BJ (cell line): ENCODE data around the gene SULT1E1. TPM values are rescaled to one million over a fixed set of nuclear protein-coding genes. Genes with fewer than 3 reads are reported as not detected.

ENCODE experiments used
- CTCF ChIA-PET: fragments of 350-600 bp; formaldehyde crosslinking; extraction: SDS; loops from one replicate; lab custom pipeline; 2021; ENCODE audit warnings: antibody characterized with exemption, inconsistent platforms; lab: Yijun Ruan, JAX
- POLR2A ChIA-PET: fragments of 300-600 bp; sonication (Branson Sonifier 250); formaldehyde crosslinking; extraction: SDS; loops from one replicate; lab custom pipeline; 2021; ENCODE audit warnings: antibody characterized with exemption; lab: Charles Lee
- DNase-seq: peaks from one replicate; pipeline ENCODE4 v3.0.0-alpha.2; 2011; ENCODE audit warnings: low read depth
- H3K27me3 ChIP-seq: 2 replicates; pipeline ENCODE4 v1.6.0; 2011; ENCODE audit warnings: low read length; ENCODE audit not compliant: control insufficient read depth, insufficient read depth
- H3K36me3 ChIP-seq: 2 replicates; pipeline ENCODE4 v1.5.1; 2011; ENCODE audit warnings: low read length; ENCODE audit not compliant: control insufficient read depth, insufficient read depth
- H3K4me3 ChIP-seq: 2 replicates; pipeline ENCODE4 v1.5.1; 2011; ENCODE audit warnings: low read depth, mild to moderate bottlenecking, control low read depth, low read length
- CTCF ChIP-seq: IDR thresholded peaks from 2 replicates; pipeline ENCODE4 v1.5.1; 2011; ENCODE audit warnings: low read depth, mild to moderate bottlenecking, control low read depth, inconsistent platforms, low read length, moderate library complexity; ENCODE audit not compliant: insufficient read depth
- polyA plus RNA-seq: library from polyadenylated mRNA; depleted of rRNA; stranded (reverse); fragments of >200 nt; gene quantifications from 2 replicates; pipeline ENCODE4 v1.2.3, GENCODE V29; 2011

SULT1E1 gene
- polyA plus RNA-seq, 1 experiment = not detected

GRCh38 chr4:69823481-69824186 is 36.3 kb downstream of the SULT1E1 start:
- POLR2A ChIA-PET = no interaction called here
- no peak overlapping the region for H3K4me3 ChIP-seq
- H3K27me3 ChIP-seq = no peaks in the 10 kb centered on the region
- CTCF ChIA-PET = no interaction called here
- no peaks in the 10 kb centered on the region for H3K36me3 ChIP-seq
- no peak for DNase-seq
- TF ChIP-seq CTCF = peak; percentile 39

- Histone ChIP-seq H3K36me3 (no peaks in the 10 kb centered on the region), H3K4me3 (no peak overlapping the region), H3K27me3 (no peaks in the 10 kb centered on the region)
- ChIA-PET CTCF (no interaction called here), POLR2A (no interaction called here)
- no peak for DNase-seq
- TF ChIP-seq CTCF = no peak
Measured at GRCh38 chr4:69823048-69823447, 36.9 kb downstream of the SULT1E1 start.

GRCh38 chr4:69822198-69822597 is 37.7 kb downstream of the SULT1E1 start:
- Histone ChIP-seq H3K27me3 (no peaks in the 10 kb centered on the region), H3K36me3 (no peaks in the 10 kb centered on the region), H3K4me3 (no peak overlapping the region)
- no peak for TF ChIP-seq CTCF
- POLR2A ChIA-PET = no interaction called here
- no peak for DNase-seq
- CTCF ChIA-PET = no interaction called here

GRCh38 chr4:69818060-69818639 is 41.8 kb downstream of the SULT1E1 start:
- ChIA-PET CTCF (no interaction called here), POLR2A (no interaction called here)
- Histone ChIP-seq H3K4me3 (no peak overlapping the region), H3K36me3 (no peaks in the 10 kb centered on the region), H3K27me3 (no peaks in the 10 kb centered on the region)
- DNase-seq = no peak
- TF ChIP-seq CTCF = no peak

- Histone ChIP-seq H3K36me3 (no peaks in the 10 kb centered on the region), H3K4me3 (no peak overlapping the region), H3K27me3 (no peaks in the 10 kb centered on the region)
- ChIA-PET POLR2A (no interaction called here), CTCF (no interaction called here)
- DNase-seq = no peak
- TF ChIP-seq CTCF = no peak
Measured at GRCh38 chr4:69816236-69816635, 43.7 kb downstream of the SULT1E1 start.
